HEK293 (cell line): ENCODE results near the gene KCNQ1.

ENCODE experiments used
- CTCF ChIA-PET: fragments of 350-600 bp; formaldehyde crosslinking; extraction: SDS; loops from one replicate; lab custom pipeline; 2021; ENCODE audit warnings: antibody characterized with exemption; lab: Yijun Ruan, JAX
- POLR2A ChIA-PET: fragments of 300-600 bp; formaldehyde crosslinking; extraction: SDS; loops from one replicate; lab custom pipeline; 2020; ENCODE audit warnings: antibody characterized with exemption, inconsistent platforms; lab: Yijun Ruan, JAX
- H3K27ac ChIP-seq: fragments of 200-500 bp; sonication (Bioruptor generic); 2 replicates; pipeline ENCODE4 v1.5.1; 2014; ENCODE audit warnings: low read depth, low read length, control low read depth, inconsistent platforms; ENCODE audit errors: extremely low read depth
- H3K36me3 ChIP-seq, 2 experiments: fragments of 200-500 bp in 1 of 2; sonication (Bioruptor generic) in 1 of 2; 1 replicate in 1 of 2; 2 replicates in 1 of 2; pipeline ENCODE4 v1.5.1; 2014 to 2017; ENCODE audit warnings: inconsistent platforms in 2 of 2, low read length in 2 of 2; ENCODE audit not compliant: control insufficient read depth in 2 of 2, insufficient read depth in 1 of 2
- H3K4me1 ChIP-seq: fragments of 200-500 bp; sonication (Bioruptor generic); 2 replicates; pipeline ENCODE4 v1.5.1; 2014; ENCODE audit warnings: mild to moderate bottlenecking, low read length, inconsistent platforms; ENCODE audit not compliant: control insufficient read depth, insufficient read depth
- H3K4me3 ChIP-seq: 2 replicates; pipeline ENCODE4 v1.5.1; 2011; ENCODE audit warnings: low read depth, mild to moderate bottlenecking, control low read depth, low read length, moderate library complexity
- H3K9me3 ChIP-seq: fragments of 200-500 bp; sonication (Bioruptor generic); 2 replicates; pipeline ENCODE4 v1.5.1; 2014; ENCODE audit warnings: low read depth, low read length, inconsistent platforms; ENCODE audit not compliant: control insufficient read depth, insufficient read depth
- MYNN ChIP-seq: fragments of 450-650 bp; formaldehyde crosslinking; IDR thresholded peaks from 2 replicates; pipeline ENCODE4 v1.5.1; 2016; ENCODE audit warnings: missing biosample characterization, missing genetic modification characterization, borderline replicate concordance
- OSR2 ChIP-seq: fragments of 450-650 bp; formaldehyde crosslinking; IDR thresholded peaks from 2 replicates; pipeline ENCODE4 v1.5.1; 2016; ENCODE audit warnings: missing biosample characterization, missing genetic modification characterization
- REPIN1 ChIP-seq: fragments of 450-650 bp; formaldehyde crosslinking; IDR thresholded peaks from 2 replicates; pipeline ENCODE4 v1.5.1; 2017; ENCODE audit warnings: missing biosample characterization, missing genetic modification characterization, low read depth
- TRIM28 ChIP-seq: IDR thresholded peaks from 2 replicates; pipeline ENCODE4 v1.6.1; 2011; ENCODE audit warnings: low read length, control low read depth, borderline replicate concordance
- YY1 ChIP-seq: fragments of 450-650 bp; formaldehyde crosslinking; IDR thresholded peaks from 2 replicates; pipeline ENCODE4 v1.5.1; 2018; ENCODE audit warnings: missing biosample characterization, missing genetic modification characterization
- ZBTB20 ChIP-seq: fragments of 450-650 bp; formaldehyde crosslinking; IDR thresholded peaks from 2 replicates; pipeline ENCODE4 v1.5.1; 2016; ENCODE audit warnings: missing biosample characterization, missing genetic modification characterization
- ZBTB48 ChIP-seq: fragments of 450-650 bp; formaldehyde crosslinking; IDR thresholded peaks from 2 replicates; pipeline ENCODE4 v1.5.1; 2016; ENCODE audit warnings: missing biosample characterization, missing genetic modification characterization
- ZFP3 ChIP-seq: fragments of 450-650 bp; formaldehyde crosslinking; IDR thresholded peaks from 2 replicates; pipeline ENCODE4 v1.5.1; 2016; ENCODE audit warnings: low read depth, missing biosample characterization, missing genetic modification characterization
- ZNF112 ChIP-seq: fragments of 450-650 bp; formaldehyde crosslinking; IDR thresholded peaks from 2 replicates; pipeline ENCODE4 v1.5.0; 2017; ENCODE audit warnings: missing biosample characterization, missing genetic modification characterization
- ZNF26 ChIP-seq: fragments of 450-650 bp; formaldehyde crosslinking; IDR thresholded peaks from 2 replicates; pipeline ENCODE4 v1.5.1; 2016; ENCODE audit warnings: missing biosample characterization, missing genetic modification characterization
- ZNF280D ChIP-seq: fragments of 450-650 bp; formaldehyde crosslinking; IDR thresholded peaks from 2 replicates; pipeline ENCODE4 v1.5.1; 2016; ENCODE audit warnings: missing biosample characterization, missing genetic modification characterization
- ZNF350 ChIP-seq: fragments of 450-650 bp; formaldehyde crosslinking; IDR thresholded peaks from 2 replicates; pipeline ENCODE4 v1.5.0; 2017; ENCODE audit warnings: missing biosample characterization, mild to moderate bottlenecking, missing genetic modification characterization
- ZNF416 ChIP-seq: fragments of 450-650 bp; formaldehyde crosslinking; IDR thresholded peaks from 2 replicates; pipeline ENCODE4 v1.5.1; 2016; ENCODE audit warnings: missing biosample characterization, missing genetic modification characterization
- ZNF555 ChIP-seq: fragments of 450-650 bp; formaldehyde crosslinking; conservative IDR thresholded peaks from 2 replicates; pipeline ENCODE4 v1.5.1; 2017; ENCODE audit warnings: missing biosample characterization, mild to moderate bottlenecking, missing genetic modification characterization, inconsistent platforms
- ZNF580 ChIP-seq: fragments of 450-650 bp; formaldehyde crosslinking; IDR thresholded peaks from 2 replicates; pipeline ENCODE4 v1.5.1; 2016; ENCODE audit warnings: missing biosample characterization, missing genetic modification characterization
- ZNF645 ChIP-seq: fragments of 450-650 bp; formaldehyde crosslinking; IDR thresholded peaks from 2 replicates; pipeline ENCODE4; 2016; ENCODE audit warnings: missing biosample characterization, missing genetic modification characterization
- ZNF843 ChIP-seq: fragments of 450-650 bp; formaldehyde crosslinking; IDR thresholded peaks from 2 replicates; pipeline ENCODE4 v1.5.1; 2016; ENCODE audit warnings: missing biosample characterization, missing genetic modification characterization
- ZSCAN18 ChIP-seq: fragments of 450-650 bp; formaldehyde crosslinking; IDR thresholded peaks from 2 replicates; pipeline ENCODE4 v1.5.1; 2016; ENCODE audit warnings: missing biosample characterization, missing genetic modification characterization

The KCNQ1 gene

GRCh38 chr11:2569731-2570210, 125.0 kb downstream of the KCNQ1 start:
- no peak for TF ChIP-seq ZFP3 (tag by site-specific recombination)
- no peak for TF ChIP-seq ZNF112 (tag by site-specific recombination)
- no peak for TF ChIP-seq ZNF645 (tag by site-specific recombination)
- no peak for TF ChIP-seq ZNF416
- H3K9me3 ChIP-seq = no peaks in the 10 kb centered on the region
- no peaks in the 10 kb centered on the region for H3K4me1 ChIP-seq
- H3K27ac ChIP-seq = no peak overlapping the region
- no peak overlapping the region for H3K4me3 ChIP-seq
- ChIA-PET POLR2A (no interaction called here), CTCF (interaction anchor here (0.6 kb wide), 1 partner anchor 37 kb away, joined by 3 read pairs; no protein-coding TSS in a partner anchor)
- no peaks in the 10 kb centered on the region for H3K36me3 ChIP-seq

GRCh38 chr11:2570211-2570811, 125.5 kb downstream of the KCNQ1 start:
- no peaks in the 10 kb centered on the region for H3K4me1 ChIP-seq
- ChIA-PET POLR2A (no interaction called here), CTCF (interaction anchor here (0.6 kb wide), 1 partner anchor 38 kb away, joined by 3 read pairs; no protein-coding TSS in a partner anchor)
- H3K27ac ChIP-seq = no peak overlapping the region
- no peaks in the 10 kb centered on the region for H3K9me3 ChIP-seq
- H3K36me3 ChIP-seq = no peaks in the 10 kb centered on the region
- TF ChIP-seq MYNN = no peak
- TF ChIP-seq TRIM28 = no peak
- TF ChIP-seq ZNF26 (tag by site-specific recombination) = no peak
- no peak for TF ChIP-seq ZSCAN18 (tag by site-specific recombination)
- TF ChIP-seq REPIN1 (tag by site-specific recombination) = no peak
- no peak for TF ChIP-seq ZNF580 (tag by site-specific recombination)
- TF ChIP-seq YY1 (tag by site-specific recombination) = no peak
- no peak for TF ChIP-seq ZBTB48 (tag by site-specific recombination)
- TF ChIP-seq ZNF843 = no peak
- TF ChIP-seq ZBTB20 (tag by site-specific recombination) = no peak
- TF ChIP-seq OSR2 (tag by site-specific recombination) = no peak
- no peak for TF ChIP-seq ZNF350 (tag by site-specific recombination)
- TF ChIP-seq ZNF555 (tag by site-specific recombination) = no peak
- no peak for TF ChIP-seq ZNF280D (tag by site-specific recombination)
- TF ChIP-seq, all 188 proteins: peak for 0
- H3K4me3 ChIP-seq = no peak overlapping the region
